Uterus (tissue), 4 donors: ENCODE data around the gene USP15. TPM values are rescaled to one million over a fixed set of nuclear protein-coding genes. Genes with fewer than 3 reads are reported as not detected.

Experiments used
- DNase-seq, 2 donors: peaks; one replicate each; pipeline ENCODE4 v3.0.0-alpha.2; 2019 to 2020
- H3K27ac ChIP-seq, 2 donors: fragments of 200-600 bp; sonication (generic); 1 replicate in 1 of 2; 2 replicates in 1 of 2; pipeline ENCODE4 v1.5.1; 2016 to 2018
- H3K27me3 ChIP-seq, 2 donors: fragments of 200-600 bp; sonication (generic); one replicate each; pipeline ENCODE4 v1.5.1; 2018 to 2019; ENCODE audit warnings: control low read depth in 1 of 2
- H3K36me3 ChIP-seq, 2 donors: fragments of 200-600 bp; sonication (generic); one replicate each; pipeline ENCODE4 v1.5.1; 2019; ENCODE audit warnings: control low read depth in 1 of 2
- H3K4me1 ChIP-seq, 2 donors: fragments of 200-600 bp; sonication (generic); one replicate each; pipeline ENCODE4 v1.5.1; 2018 to 2019; ENCODE audit warnings: control low read depth in 1 of 2
- H3K4me3 ChIP-seq, 2 donors: fragments of 200-600 bp; sonication (generic); 1 replicate in 1 of 2; 2 replicates in 1 of 2; pipeline ENCODE4 v1.5.1; 2018 to 2019; ENCODE audit warnings: mild to moderate bottlenecking in 1 of 2
- H3K9me3 ChIP-seq, 2 donors: fragments of 200-600 bp; sonication (generic); one replicate each; pipeline ENCODE4 v1.5.1; 2019; ENCODE audit warnings: control low read depth in 1 of 2
- CTCF ChIP-seq, 4 experiments: fragments of 200-600 bp in 2 of 4; fragments of 450-650 bp in 2 of 4; sonication (generic) in 2 of 4; IDR thresholded peaks; one replicate each; pipeline ENCODE4 v1.5.1; 2016 to 2019; ENCODE audit warnings: antibody characterized with exemption in 4 of 4, mild to moderate bottlenecking in 2 of 4, moderate library complexity in 1 of 4
- POLR2A ChIP-seq, 2 donors: fragments of 450-650 bp; IDR thresholded peaks; one replicate each; pipeline ENCODE4 v1.6.1; 2016; ENCODE audit warnings: antibody characterized with exemption in 2 of 2, mild to moderate bottlenecking in 1 of 2, moderate library complexity in 1 of 2
- intact Hi-C: fragments of 100-400 bp; cut with DNase I; formaldehyde crosslinking; loops from one replicate; pipeline ENCODE4 v1.15.1; 2023; ENCODE audit warnings: low total_unique reads
- total RNA-seq, 4 donors: library from RNA; depleted of rRNA in 3 of 4; stranded (reverse); fragments of >200 nt in 3 of 4; gene quantifications; one replicate each; pipeline versions ENCODE4 v1.1.0 to v1.2.4, GENCODE V29; 2014 to 2023
- donor health status: DM: yes; HTN: yes; CAD: no.

USP15 gene
- total RNA-seq, 4 donors from 2014 or later: 44.8 to 98.9 (median 76.5) TPM

GRCh38 chr12:62372134-62372533 is 111.9 kb downstream of the USP15 start:
- intact Hi-C loops: no loop called here
- Histone ChIP-seq H3K27me3 (no peaks in the 10 kb centered on the region), H3K4me1 (no peaks in the 10 kb centered on the region), H3K4me3 (no peak overlapping the region), H3K9me3 (no peaks in the 10 kb centered on the region), H3K27ac (no peak overlapping the region), H3K36me3 (no peaks in the 10 kb centered on the region)
- DNase-seq: no peak
- TF ChIP-seq CTCF (IDR thresholded peaks at IDR 0.05): no peak
- TF ChIP-seq POLR2A (IDR thresholded peaks at IDR 0.05): no peak

GRCh38 chr12:62372825-62373224 is 112.6 kb downstream of the USP15 start:
- Histone ChIP-seq H3K36me3 (no peaks in the 10 kb centered on the region), H3K9me3 (no peaks in the 10 kb centered on the region), H3K27ac (no peak overlapping the region), H3K4me1 (no peaks in the 10 kb centered on the region), H3K4me3 (no peak overlapping the region), H3K27me3 (no peaks in the 10 kb centered on the region)
- TF ChIP-seq CTCF (IDR thresholded peaks at IDR 0.05) (no peak), POLR2A (IDR thresholded peaks at IDR 0.05) (no peak)
- no peak for DNase-seq
- intact Hi-C loops: no loop called here

GRCh38 chr12:62375603-62376002 is 115.4 kb downstream of the USP15 start:
- TF ChIP-seq CTCF (IDR thresholded peaks at IDR 0.05) (no peak), POLR2A (IDR thresholded peaks at IDR 0.05) (no peak)
- H3K27ac ChIP-seq: no peak overlapping the region
- intact Hi-C loops: no loop called here
- no peaks in the 10 kb centered on the region for H3K4me1 ChIP-seq
- H3K36me3 ChIP-seq: no peaks in the 10 kb centered on the region
- H3K9me3 ChIP-seq: no peaks in the 10 kb centered on the region
- no peak for DNase-seq
- no peak overlapping the region for H3K4me3 ChIP-seq
- no peaks in the 10 kb centered on the region for H3K27me3 ChIP-seq

- Histone ChIP-seq H3K4me1 (no peaks in the 10 kb centered on the region), H3K4me3 (no peak overlapping the region), H3K27me3 (no peaks in the 10 kb centered on the region), H3K27ac (no peak overlapping the region), H3K36me3 (no peaks in the 10 kb centered on the region), H3K9me3 (no peaks in the 10 kb centered on the region)
- TF ChIP-seq CTCF (IDR thresholded peaks at IDR 0.05) (no peak), POLR2A (IDR thresholded peaks at IDR 0.05) (no peak)
- DNase-seq: no peak
- intact Hi-C loops: no loop called here
Measured at GRCh38 chr12:62379026-62379722, 119.0 kb downstream of the USP15 start.

GRCh38 chr12:62379723-62380045 is 119.5 kb downstream of the USP15 start:
- no peak for TF ChIP-seq POLR2A (IDR thresholded peaks at IDR 0.05)
- no peak for TF ChIP-seq CTCF (IDR thresholded peaks at IDR 0.05)
- no peak overlapping the region for H3K4me3 ChIP-seq
- no peaks in the 10 kb centered on the region for H3K27me3 ChIP-seq
- H3K4me1 ChIP-seq: no peaks in the 10 kb centered on the region
- H3K9me3 ChIP-seq: no peaks in the 10 kb centered on the region
- H3K36me3 ChIP-seq: no peaks in the 10 kb centered on the region
- intact Hi-C loops: no loop called here
- H3K27ac ChIP-seq: no peak overlapping the region
- DNase-seq: no peak
